ENCODE measurements around the gene FOXO4.

Gene FOXO4

DNA sequence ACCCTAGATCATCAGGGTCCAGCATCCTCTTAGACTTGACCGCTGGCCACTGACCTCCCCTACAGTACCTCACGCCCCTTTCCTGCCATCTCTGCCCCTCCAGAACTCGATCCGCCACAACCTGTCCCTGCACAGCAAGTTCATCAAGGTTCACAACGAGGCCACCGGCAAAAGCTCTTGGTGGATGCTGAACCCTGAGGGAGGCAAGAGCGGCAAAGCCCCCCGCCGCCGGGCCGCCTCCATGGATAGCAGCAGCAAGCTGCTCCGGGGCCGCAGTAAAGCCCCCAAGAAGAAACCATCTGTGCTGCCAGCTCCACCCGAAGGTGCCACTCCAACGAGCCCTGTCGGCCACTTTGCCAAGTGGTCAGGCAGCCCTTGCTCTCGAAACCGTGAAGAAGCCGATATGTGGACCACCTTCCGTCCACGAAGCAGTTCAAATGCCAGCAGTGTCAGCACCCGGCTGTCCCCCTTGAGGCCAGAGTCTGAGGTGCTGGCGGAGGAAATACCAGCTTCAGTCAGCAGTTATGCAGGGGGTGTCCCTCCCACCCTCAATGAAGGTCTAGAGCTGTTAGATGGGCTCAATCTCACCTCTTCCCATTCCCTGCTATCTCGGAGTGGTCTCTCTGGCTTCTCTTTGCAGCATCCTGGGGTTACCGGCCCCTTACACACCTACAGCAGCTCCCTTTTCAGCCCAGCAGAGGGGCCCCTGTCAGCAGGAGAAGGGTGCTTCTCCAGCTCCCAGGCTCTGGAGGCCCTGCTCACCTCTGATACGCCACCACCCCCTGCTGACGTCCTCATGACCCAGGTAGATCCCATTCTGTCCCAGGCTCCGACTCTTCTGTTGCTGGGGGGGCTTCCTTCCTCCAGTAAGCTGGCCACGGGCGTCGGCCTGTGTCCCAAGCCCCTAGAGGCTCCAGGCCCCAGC lies 5.2 kb downstream of the FOXO4 start:
- DNase-seq = no peak

DNA sequence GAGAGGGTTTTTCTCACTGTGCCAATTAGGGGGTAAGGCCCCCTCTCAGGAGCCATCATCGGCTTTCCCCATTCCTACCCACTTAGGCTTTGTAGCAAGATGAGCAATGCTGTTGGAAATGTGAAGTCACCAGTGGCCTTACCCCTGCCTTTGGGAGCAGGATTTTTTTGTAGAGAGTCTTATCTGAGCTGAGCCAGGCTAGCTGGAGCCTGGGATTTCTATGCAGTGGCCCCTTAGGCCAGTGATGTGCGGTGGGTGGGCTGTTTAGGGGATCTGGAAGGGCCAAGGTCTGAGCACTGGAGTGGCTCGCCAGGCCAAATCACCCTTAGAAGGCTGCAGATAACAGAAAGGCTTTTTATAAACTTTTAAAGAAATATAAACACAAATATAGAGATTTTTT lies 6.6 kb downstream of the FOXO4 start:
- DNase-seq = no peak

DNA sequence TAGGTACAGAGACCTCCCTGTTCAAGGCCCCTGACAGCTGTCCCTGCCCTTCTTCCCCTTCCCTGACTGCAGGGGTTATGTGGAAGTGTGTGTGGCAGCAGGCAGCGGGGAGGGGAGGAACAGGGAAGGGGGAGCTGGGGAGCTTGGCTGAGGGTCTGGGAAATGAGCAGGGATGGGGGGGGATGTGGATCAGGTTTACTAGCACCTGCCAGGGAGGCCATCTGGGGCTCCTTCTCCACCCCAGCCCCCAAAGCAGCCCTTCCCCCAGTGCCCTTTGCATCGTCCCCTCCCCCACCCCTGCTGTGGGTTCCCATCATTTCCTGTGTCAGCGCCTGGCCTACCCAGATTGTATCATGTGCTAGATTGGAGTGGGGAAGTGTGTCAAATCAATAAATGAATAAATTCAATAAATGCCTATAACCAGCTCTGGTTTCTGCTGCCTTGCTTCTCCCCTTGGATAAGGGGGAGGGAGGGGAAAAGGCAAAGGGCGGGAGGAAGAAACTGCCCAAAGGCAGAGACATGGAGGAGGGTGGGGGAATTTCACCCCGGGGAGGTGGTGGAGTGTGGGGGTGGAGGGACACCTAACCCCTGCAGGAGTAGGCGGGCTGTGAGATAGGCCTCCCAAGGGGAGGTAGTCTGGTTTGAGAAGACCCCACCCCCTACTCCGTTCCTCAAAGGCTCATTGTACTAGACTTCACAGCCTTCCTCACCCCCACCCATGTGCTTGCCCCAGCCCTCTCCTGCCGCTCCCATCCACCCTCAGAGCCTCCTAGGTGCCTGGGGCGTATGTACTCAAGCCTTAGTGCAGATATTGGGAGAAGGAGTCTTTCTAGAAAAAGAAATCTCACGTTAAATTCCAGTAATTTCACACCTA lies 7.7 kb downstream of the FOXO4 start:
- peak; percentile 71 for DNase-seq

DNA sequence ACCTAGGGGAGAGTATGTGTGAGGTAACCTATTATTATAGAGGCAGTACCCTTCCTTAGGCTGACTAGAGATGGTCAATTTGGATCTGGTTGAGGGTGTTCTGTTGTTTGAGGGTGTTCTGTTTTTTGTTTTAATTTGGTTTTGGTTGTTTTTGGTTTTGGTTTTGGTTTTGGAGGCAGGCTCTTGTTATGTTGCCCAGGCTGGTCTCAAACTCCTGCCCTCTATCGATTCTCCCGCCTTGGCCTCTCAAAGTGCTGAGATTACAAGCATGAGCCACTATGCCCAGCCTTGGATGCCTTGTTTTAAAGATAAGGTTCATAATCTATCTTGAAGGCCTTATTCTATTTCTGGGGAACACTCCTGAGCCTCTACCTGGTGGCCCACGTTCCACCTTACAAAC lies 10.0 kb downstream of the FOXO4 start:
- peak; percentile 49 for DNase-seq

DNA sequence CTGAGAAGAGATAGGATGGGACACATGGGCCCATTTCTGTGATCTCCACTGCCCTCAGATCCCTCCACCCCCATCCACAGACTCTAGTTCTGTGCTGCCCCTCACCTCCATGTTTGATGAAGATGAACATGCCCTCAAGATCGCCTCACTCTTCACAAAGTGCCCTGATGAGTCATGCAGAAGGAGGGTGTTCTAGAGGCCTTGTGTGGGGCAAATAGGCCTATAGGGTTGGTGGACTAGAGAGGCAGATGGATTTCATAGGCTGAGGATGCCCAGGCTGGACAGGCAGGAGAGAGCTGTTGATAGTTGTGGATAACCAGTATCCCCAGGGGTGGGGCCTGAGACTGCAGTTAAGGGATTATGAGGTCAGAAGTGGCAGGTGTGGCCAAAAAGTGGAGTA lies 10.8 kb downstream of the FOXO4 start, which contains the start of gene CXorf65:
Gene CXorf65 (minus strand): TSS at position 314 of the 400 bp plus-strand sequence. CDS start 184 bp downstream, at position 130.
- peak; percentile 54 for DNase-seq

DNA sequence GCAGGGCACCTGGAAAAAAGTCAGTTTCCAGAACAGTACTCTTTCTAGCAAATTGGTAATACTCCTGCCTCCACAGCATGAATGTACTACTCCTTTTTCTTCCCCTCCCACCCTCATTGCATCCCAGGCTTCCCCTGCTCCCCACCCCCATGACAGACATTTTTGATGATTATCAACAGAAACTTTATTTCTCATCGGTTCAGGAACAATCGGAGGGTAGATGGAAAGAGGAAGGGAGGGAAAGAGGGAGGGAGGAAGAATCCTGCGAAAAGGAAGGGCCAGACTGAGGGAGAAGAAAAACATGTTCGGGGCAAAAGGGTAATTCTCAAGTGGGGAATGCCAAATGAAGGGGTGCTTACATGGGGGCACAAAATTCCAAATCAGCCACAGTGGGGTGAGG lies 11.6 kb downstream of the FOXO4 start:
- no peak for DNase-seq

DNA sequence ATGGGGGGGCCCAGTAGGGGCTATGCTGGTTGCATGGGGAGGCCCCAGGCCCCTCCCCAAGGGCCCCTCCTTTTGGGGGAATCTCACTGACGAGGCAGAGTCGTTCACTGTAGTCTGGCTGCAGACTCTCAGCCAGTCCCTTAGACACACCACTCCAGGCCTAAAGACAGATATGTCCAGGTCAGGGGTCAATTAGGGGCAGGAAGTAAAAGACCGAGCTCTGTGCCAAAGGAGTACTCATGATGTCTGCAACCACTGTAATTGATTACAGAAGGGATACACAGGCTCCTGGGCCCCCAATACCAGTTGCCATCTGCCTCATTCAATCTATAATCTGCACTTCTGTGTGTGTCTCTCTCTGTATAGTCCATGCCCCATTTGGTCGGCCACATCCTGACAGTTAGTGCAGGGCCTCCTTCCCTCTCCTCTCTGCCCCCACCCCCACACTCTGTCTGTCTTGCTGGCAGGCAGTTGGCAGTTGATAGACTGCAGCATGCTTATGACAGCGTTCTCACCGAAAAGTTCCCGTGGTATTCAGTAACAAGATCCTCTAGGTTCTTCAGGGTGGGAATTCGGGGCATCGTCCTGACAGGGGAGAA lies 12.2 kb downstream of the FOXO4 start:
- DNase-seq = peak; percentile 56

DNA sequence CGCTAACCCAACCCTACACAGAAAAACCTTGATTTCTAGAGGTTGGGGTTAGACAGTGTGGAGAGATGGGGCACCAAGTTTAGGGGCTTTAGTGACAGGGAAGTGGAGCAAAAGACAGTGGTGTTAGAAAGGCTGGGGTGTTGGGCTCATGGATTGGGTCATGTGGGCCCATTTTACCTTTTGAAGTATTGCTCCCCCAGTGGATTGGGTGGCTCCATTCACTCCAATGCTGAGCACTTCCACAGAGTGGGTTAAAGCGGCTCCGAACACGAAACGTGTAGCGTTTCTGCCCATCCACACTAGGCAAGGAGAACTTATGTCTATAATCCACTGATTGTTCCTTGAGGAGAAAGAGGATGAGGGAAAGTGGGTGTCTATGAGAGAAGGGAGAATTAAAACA lies 13.4 kb downstream of the FOXO4 start:
- DNase-seq = peak; percentile 42

GRCh38 chrX:71111141-71111843 lies 15.6 kb downstream of the FOXO4 start, which contains the start of gene IL2RG:
Gene IL2RG, minus strand, starts transcription at chrX:71111577. Its CDS starts 38 bp downstream, at chrX:71111539.
- peak; percentile 93 for DNase-seq

GRCh38 chrX:71111921-71112431 lies 16.3 kb downstream of the FOXO4 start:
- peak; percentile 67 for DNase-seq

GRCh38 chrX:71117358-71117757 lies 21.7 kb downstream of the FOXO4 start:
- DNase-seq = no peak

DNA sequence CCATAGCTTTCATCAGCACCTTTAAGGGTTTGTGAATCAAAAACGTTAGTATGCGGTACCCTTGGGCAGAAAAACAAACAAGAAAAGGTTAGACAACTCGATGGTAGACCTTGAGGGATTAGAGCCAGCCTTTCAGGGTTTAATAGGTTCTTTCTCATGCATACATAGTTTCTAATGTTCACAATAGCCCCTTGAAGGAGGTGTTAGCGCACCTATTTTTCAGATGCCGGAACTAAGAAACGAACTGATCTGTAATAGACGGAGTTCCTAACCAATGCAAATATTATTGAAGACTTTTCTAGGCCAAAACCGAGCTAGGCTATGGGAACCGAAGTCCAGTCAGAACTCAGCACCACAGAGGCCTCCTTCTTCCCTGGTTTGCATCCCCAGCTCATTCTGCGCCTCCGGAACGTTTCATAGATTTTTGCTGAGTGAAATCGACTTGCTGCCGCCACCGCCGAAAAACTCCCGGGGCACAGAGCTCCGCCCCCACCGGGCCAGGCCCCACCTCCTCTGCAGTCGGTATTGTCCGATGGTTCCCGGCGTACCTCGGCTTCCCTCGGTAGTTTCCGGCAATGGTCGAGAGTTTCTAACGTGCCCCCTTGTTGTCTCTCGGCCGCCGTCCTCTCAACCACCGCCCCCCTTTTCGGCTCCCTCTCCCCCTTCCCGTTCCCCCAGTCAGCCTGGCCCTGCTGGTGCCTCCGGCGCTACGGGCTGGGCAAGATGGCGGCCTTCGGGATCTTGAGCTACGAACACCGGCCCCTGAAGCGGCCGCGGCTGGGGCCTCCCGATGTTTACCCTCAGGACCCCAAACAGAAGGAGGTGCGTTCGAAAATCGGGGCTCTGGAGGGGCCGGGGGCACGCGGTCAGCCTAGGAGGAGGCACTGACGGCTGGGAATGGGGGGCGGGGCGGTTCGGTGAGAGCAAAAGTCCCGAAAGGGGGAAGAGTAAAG lies 22.7 kb downstream of the FOXO4 start, which contains the start of gene MED12:
Gene MED12 (plus strand): TSS at position 565 of the 953 bp plus-strand sequence. CDS start 159 bp downstream, at position 724.
- DNase-seq = peak; percentile 86

DNA sequence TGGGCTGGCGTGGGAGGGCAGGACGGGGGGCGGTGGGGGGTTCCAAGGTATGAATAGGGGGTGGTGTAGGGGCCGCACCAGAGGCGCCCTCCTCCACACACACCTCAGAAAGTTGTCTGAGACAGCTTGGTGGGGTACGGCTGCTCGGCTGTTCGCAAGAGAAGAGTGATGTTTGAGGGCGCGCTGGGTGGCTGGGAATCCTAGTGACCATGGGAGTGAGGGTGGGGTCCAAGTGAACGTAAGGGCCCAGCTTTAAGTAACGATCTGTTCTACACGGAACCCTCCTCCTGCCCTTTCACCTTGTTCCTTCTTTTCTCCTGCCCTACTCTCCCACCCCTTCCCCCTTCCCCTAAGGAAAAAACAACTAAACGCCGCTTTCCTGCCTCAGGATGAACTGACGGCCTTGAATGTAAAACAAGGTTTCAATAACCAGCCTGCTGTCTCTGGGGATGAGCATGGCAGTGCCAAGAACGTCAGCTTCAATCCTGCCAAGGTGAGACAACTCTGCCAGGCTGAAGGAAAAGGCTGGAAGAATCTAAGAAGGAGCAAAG lies 23.4 kb downstream of the FOXO4 start:
- no peak for DNase-seq

- no peak for DNase-seq
Observed at GRCh38 chrX:71128166-71128833, 32.6 kb downstream of the FOXO4 start.

- peak; percentile 82 for DNase-seq
Observed at GRCh38 chrX:71128915-71129765, 33.5 kb downstream of the FOXO4 start.

DNA sequence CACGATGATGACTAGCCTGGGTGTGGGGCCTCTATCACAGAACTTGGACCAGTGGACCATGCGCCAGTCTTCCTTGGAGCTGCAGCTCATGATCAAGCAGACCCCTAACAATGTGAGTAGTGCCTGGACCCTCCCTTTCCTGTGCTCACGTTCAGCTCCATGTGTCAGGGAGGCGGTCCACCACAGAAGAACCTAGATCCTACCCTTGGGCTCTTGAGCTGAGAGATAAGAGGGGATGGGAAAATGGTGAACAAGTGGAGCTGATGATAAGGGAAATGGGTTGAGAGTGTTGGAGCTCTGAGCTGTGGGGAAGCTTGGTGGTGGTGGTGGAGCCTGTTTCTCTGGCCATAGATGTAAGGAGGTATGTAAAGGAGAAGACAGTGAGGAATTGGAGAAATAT lies 35.9 kb downstream of the FOXO4 start:
- DNase-seq = no peak

DNA sequence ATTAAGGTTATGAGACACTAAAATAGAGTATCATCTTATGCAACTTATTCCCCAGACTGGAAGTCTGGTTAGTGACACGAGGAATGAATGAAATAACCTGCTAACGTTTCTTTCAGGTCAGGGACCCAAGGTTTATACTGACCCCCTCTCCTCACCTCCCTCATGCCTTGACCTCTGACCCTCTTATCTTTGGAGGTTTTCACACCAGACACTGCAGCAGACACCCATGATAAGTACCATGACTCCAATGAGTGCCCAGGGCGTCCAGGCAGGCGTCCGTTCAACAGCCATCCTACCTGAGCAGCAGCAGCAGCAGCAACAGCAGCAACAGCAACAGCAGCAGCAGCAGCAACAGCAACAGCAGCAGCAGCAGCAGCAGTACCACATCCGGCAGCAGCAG lies 44.8 kb downstream of the FOXO4 start:
- DNase-seq = no peak

DNA sequence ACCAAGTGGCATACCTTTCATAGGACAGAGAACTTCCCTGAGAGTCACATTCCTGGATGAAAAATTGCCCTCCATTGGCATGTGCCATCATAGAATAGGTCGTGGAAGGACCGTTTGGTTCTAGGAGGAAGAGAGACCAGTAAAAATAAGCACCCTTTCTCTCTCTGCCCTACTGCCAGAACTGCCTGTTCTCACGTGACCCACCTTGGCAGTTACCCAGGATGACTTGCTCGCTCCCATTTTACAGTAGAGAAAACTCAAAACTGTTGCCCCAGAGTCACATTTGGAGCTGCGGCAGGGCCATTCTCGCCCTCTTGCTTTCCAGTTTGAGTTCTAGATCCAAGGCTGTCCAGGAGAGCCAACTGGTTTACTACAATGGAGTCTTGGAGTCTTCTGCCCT lies 47.9 kb downstream of the FOXO4 start:
- DNase-seq = no peak

- DNase-seq = no peak
Observed at GRCh38 chrX:71144651-71145050, 49.0 kb downstream of the FOXO4 start, which contains the start of gene NLGN3. Gene NLGN3, plus strand, starts transcription at chrX:71144841. Its CDS starts 2,909 bp downstream, at chrX:71147750.
